Breast epithelium (tissue), 3 donors: ENCODE measurements around the gene NUCKS1.

Experiments
- CTCF ChIP-seq, 3 donors: fragments of 450-650 bp; IDR thresholded peaks; one replicate each; pipeline ENCODE4 v1.5.1; 2016 to 2017; ENCODE audit warnings: antibody characterized with exemption in 3 of 3, mild to moderate bottlenecking in 3 of 3, moderate library complexity in 3 of 3
- POLR2A ChIP-seq: fragments of 450-650 bp; IDR thresholded peaks from one replicate; pipeline ENCODE4 v1.6.1; 2016; ENCODE audit warnings: antibody characterized with exemption, mild to moderate bottlenecking, moderate library complexity
- POLR2AphosphoS5 ChIP-seq, 3 donors: sonication (generic); formaldehyde crosslinking; IDR thresholded peaks; one replicate each; pipeline ENCODE4 v1.6.1; 2017; ENCODE audit warnings: antibody characterized with exemption in 3 of 3

GRCh38 chr1:205735218-205735617 is 14.8 kb downstream of the NUCKS1 start:
- TF ChIP-seq CTCF (IDR thresholded peaks at IDR 0.05) = no peak
- no peak for TF ChIP-seq POLR2A
- no peak for TF ChIP-seq POLR2AphosphoS5 (IDR thresholded peaks at IDR 0.05)
